HTR-8/SVneo (cell line): ENCODE measurements around the gene CNN2.
A peak's percentile ranks its signal among the peaks of the same experiment; 100 is the strongest.

Experiments
- DNase-seq: peaks from one replicate; pipeline ENCODE4 v3.0.0; 2011; ENCODE audit warnings: low spot score, mixed read lengths; ENCODE audit not compliant: insufficient read length
- FAIRE-seq: peaks from 2 replicates; lab custom pipeline; 2011; peaks lifted over from hg19 to GRCh38; lab: Jason Lieb, UNC

The CNN2 gene

GRCh38 chr19:1009981-1010538 is 16.3 kb upstream of the CNN2 start:
- no peak for FAIRE-seq
- DNase-seq: no peak

- FAIRE-seq (no peak), DNase-seq (no peak)
Measured at GRCh38 chr19:1010586-1011510, 15.6 kb upstream of the CNN2 start.

GRCh38 chr19:1011831-1012333 is 14.5 kb upstream of the CNN2 start:
- no peak for DNase-seq
- FAIRE-seq: no peak

GRCh38 chr19:1012334-1012733 is 14.1 kb upstream of the CNN2 start:
- no peak for FAIRE-seq
- DNase-seq: no peak

GRCh38 chr19:1013218-1013617 is 13.2 kb upstream of the CNN2 start:
- FAIRE-seq: no peak
- no peak for DNase-seq

- no peak for DNase-seq
- no peak for FAIRE-seq
Measured at GRCh38 chr19:1014161-1015060, 12.0 kb upstream of the CNN2 start.

DNA sequence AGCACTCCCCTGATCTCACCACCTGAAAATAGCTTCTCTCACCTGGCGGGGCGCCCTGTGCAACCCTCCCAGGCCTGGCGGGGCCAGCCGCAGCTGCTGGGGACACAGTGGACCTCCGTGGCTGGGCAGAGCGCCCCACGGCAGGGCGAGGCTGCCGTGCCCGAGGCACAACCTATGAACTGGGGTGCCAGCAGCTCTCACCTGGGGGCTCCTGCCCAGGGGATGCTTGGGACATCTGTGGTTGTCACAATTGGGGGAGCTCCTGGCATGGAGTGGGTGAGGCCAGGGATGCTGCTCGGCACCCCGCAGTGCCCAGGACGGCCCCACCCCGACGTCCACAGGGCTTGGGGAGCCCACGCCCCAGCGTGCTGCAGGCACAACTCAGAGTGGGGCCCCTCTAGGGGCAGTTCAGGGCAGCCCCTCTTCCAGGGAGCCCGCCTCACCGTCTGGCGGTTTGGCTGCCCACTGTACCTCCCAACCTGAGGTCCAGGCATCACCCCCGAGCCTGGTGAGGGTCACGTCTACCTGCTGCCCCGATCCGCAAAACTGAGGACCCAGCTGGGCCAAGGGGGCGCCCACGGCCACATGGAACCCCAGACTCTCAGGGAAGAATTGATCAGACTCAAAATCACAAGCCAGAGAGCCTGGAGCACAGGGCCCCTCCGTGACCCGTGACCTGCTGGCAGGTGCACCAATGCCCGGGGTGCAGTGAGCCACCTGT is 11.2 kb upstream of the CNN2 start:
- FAIRE-seq: no peak

GRCh38 chr19:1015782-1016646 is 10.4 kb upstream of the CNN2 start:
- no peak for DNase-seq
- FAIRE-seq: no peak

More for the DNA sequence above, 11.2 kb upstream of the CNN2 start:
- no peak for DNase-seq

- peak; percentile 78 for FAIRE-seq
- no peak for DNase-seq
Measured at GRCh38 chr19:1016647-1017114, 9.7 kb upstream of the CNN2 start.

DNA sequence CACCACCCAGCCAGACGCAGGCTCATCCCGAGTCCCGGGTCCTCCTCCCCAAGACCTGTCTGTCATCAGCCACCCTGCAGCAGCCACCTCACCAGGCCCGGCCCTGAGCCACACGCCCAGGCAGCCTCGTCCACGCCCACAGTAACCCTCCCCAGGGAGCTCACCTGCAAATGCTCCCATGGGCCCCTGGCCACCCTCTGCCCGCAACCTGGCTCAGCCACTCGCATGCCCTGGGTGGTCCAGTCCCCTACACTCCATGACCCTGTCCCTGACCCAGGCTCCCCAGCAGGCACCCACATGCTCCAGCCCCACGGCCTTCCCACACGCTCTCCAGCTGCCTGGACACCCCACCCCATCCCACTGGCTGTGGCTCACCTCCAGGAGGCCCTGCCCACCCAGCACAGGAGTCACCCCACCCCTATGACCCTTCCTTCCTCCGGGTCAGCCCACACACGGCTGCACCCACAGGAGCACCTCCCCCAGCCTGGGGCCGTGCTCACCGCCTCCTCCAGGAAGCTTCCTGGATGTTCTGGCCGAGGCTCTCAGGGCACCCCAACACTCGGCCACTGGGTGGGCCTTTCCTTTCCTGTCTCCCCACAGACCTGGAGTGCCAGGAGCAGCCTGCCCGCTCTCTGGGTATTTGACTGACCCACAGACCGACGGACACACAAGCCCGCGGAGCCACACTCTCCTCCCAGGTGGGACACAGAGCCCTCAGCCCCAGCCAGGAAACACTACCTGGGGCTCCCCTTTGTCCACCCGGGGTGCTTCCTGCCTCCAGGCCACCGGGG is 9.1 kb upstream of the CNN2 start:
- DNase-seq: no peak
- FAIRE-seq: no peak

GRCh38 chr19:1017906-1018305 is 8.5 kb upstream of the CNN2 start:
- DNase-seq: no peak
- no peak for FAIRE-seq

GRCh38 chr19:1018393-1018792 is 8.0 kb upstream of the CNN2 start:
- DNase-seq: no peak
- no peak for FAIRE-seq

DNA sequence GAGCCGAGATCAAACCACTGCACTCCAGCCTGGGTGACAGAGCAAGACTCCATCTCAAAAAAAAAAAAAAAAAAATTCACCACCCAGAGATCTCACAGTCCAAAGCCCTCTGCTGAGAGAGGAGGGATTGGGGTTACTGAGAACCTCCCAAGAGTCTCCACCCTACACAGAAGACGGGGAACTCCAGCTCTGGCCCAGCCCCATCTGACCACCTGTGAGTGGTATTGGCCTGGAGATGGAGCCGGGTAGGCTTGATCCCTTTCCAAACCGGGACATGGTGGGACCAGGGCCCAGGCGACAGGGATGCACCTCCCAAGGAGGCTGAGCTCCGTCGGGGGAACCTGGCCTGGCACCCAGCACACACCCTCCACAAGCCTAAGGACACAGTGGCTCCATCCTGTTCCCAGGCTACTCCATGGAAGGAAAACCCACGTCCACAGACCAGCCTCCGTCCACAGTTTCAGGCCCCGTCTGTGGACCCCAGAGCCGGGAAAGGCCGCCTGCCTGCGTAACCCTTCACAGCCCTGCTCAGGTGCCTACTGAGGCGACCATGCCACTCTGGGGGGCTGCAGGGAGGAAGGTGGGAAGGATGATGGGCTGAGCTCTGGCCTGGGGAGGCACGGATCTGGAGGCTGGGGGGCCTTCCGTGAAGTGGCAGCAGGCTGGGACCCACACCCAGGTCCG is 7.3 kb upstream of the CNN2 start:
- DNase-seq (no peak), FAIRE-seq (no peak)

DNA sequence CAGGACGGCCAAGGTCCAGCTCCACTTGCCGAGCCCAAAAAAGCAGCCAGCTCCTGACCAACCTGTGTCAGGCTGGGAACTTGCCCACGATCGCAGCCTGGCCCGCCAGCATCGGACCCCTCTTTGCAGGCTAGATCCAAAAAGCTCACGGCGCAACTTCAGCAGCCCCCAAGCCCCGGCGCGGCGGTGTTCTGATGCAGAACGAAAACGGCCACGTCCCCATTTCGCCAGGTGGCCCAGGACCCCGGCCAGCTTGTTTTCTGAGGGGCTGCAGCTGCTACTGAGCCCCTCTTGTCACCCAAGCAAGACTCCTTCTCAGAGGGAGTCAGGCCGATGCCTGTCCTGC is 6.8 kb upstream of the CNN2 start:
- FAIRE-seq: no peak
- no peak for DNase-seq

- FAIRE-seq (no peak), DNase-seq (no peak)
Measured at GRCh38 chr19:1019980-1020867, 6.2 kb upstream of the CNN2 start.

- DNase-seq (peak; percentile 86), FAIRE-seq (peak; percentile 38)
Measured at GRCh38 chr19:1020868-1021425, 5.5 kb upstream of the CNN2 start, which contains the start of gene TMEM259. TMEM259 (minus strand) TSS chr19:1021123; CDS start chr19:1020996, 127 bp downstream.
